Activated T-cell treated with anti-CD3 and anti-CD28 coated beads, Interleukin-2, amount 50 U/mL, for 24 hours (primary cell): ENCODE data around the gene RSAD2.
A peak's percentile ranks its signal among the peaks of the same experiment; 100 is the strongest.

Source experiments
- DNase-seq: peaks from one replicate; pipeline ENCODE4 v3.0.0-alpha.2; 2020
- H3K27ac Mint-ChIP-seq: 2 replicates; pipeline ENCODE4 v1.8.0; 2020; ENCODE audit warnings: mild to moderate bottlenecking, mixed read lengths
- H3K27me3 Mint-ChIP-seq: 2 replicates; pipeline ENCODE4 v1.8.0; 2020; ENCODE audit warnings: mixed read lengths
- H3K36me3 Mint-ChIP-seq: 2 replicates; pipeline ENCODE4 v1.8.0; 2020; ENCODE audit warnings: low read depth, mixed read lengths
- H3K4me1 Mint-ChIP-seq: 2 replicates; pipeline ENCODE4 v1.8.0; 2020; ENCODE audit warnings: low read depth, mixed read lengths
- H3K4me3 Mint-ChIP-seq: 2 replicates; pipeline ENCODE4 v1.8.0; 2020; ENCODE audit warnings: mild to moderate bottlenecking, moderate library complexity, mixed read lengths
- H3K9me3 Mint-ChIP-seq: 2 replicates; pipeline ENCODE4 v1.8.0; 2020; ENCODE audit warnings: mixed read lengths

RSAD2 gene

GRCh38 chr2:6877402-6878304 lies at the start of gene RSAD2:
TSS of gene RSAD2 (plus strand) at chr2:6877777. CDS start at chr2:6877801, 24 bp downstream.
- no peaks in the 10 kb centered on the region for H3K27me3 Mint-ChIP-seq
- peaks cover 4% of the 10 kb centered on the region for H3K9me3 Mint-ChIP-seq
- H3K4me3 Mint-ChIP-seq: peak within 1 kb of the TSS; percentile 71
- H3K27ac Mint-ChIP-seq: peak within 1 kb of the TSS; percentile 76
- peak; percentile 40 for DNase-seq
- peaks cover 78% of the 10 kb centered on the region for H3K4me1 Mint-ChIP-seq
- H3K36me3 Mint-ChIP-seq: peaks cover 5% of the 10 kb centered on the region

- Mint-ChIP-seq H3K27ac (no peak overlapping the region), H3K27me3 (no peaks in the 10 kb centered on the region), H3K36me3 (peaks cover 9% of the 10 kb centered on the region), H3K9me3 (peaks cover 23% of the 10 kb centered on the region), H3K4me1 (peaks cover 17% of the 10 kb centered on the region), H3K4me3 (no peak overlapping the region)
- DNase-seq: no peak
Measured at GRCh38 chr2:6828299-6828584, 49.3 kb upstream of the RSAD2 start.

- peaks cover 31% of the 10 kb centered on the region for H3K9me3 Mint-ChIP-seq
- no peak overlapping the region for H3K27ac Mint-ChIP-seq
- H3K4me1 Mint-ChIP-seq: peaks cover 26% of the 10 kb centered on the region
- DNase-seq: no peak
- peaks cover 12% of the 10 kb centered on the region for H3K36me3 Mint-ChIP-seq
- H3K4me3 Mint-ChIP-seq: no peak overlapping the region
- H3K27me3 Mint-ChIP-seq: no peaks in the 10 kb centered on the region
Measured at GRCh38 chr2:6831229-6831628, 46.3 kb upstream of the RSAD2 start.

GRCh38 chr2:6832596-6833299 lies 44.8 kb upstream of the RSAD2 start:
- Mint-ChIP-seq H3K27me3 (no peaks in the 10 kb centered on the region), H3K4me3 (no peak overlapping the region), H3K27ac (peak overlapping the region; percentile 65), H3K9me3 (peaks cover 31% of the 10 kb centered on the region), H3K36me3 (peaks cover 12% of the 10 kb centered on the region), H3K4me1 (peaks cover 21% of the 10 kb centered on the region)
- no peak for DNase-seq

- DNase-seq: no peak
- Mint-ChIP-seq H3K27me3 (no peaks in the 10 kb centered on the region), H3K27ac (peak overlapping the region; percentile 65), H3K9me3 (peaks cover 34% of the 10 kb centered on the region), H3K36me3 (peaks cover 15% of the 10 kb centered on the region), H3K4me1 (peaks cover 18% of the 10 kb centered on the region), H3K4me3 (no peak overlapping the region)
Measured at GRCh38 chr2:6833300-6833604, 44.3 kb upstream of the RSAD2 start.

- no peak overlapping the region for H3K4me3 Mint-ChIP-seq
- no peaks in the 10 kb centered on the region for H3K27me3 Mint-ChIP-seq
- H3K4me1 Mint-ChIP-seq: peaks cover 18% of the 10 kb centered on the region
- H3K36me3 Mint-ChIP-seq: peaks cover 22% of the 10 kb centered on the region
- peaks cover 35% of the 10 kb centered on the region for H3K9me3 Mint-ChIP-seq
- DNase-seq: no peak
- no peak overlapping the region for H3K27ac Mint-ChIP-seq
Measured at GRCh38 chr2:6834163-6834562, 43.4 kb upstream of the RSAD2 start.

GRCh38 chr2:6835467-6835866 lies 42.1 kb upstream of the RSAD2 start:
- H3K9me3 Mint-ChIP-seq: peaks cover 40% of the 10 kb centered on the region
- peaks cover 34% of the 10 kb centered on the region for H3K36me3 Mint-ChIP-seq

GRCh38 chr2:6838673-6839319 lies 38.8 kb upstream of the RSAD2 start:
- Mint-ChIP-seq H3K36me3 (peaks cover 46% of the 10 kb centered on the region), H3K4me3 (no peak overlapping the region)

More at GRCh38 chr2:6835467-6835866, 42.1 kb upstream of the RSAD2 start:
- peak overlapping the region; percentile 4 for H3K27ac Mint-ChIP-seq
- no peak for DNase-seq
- no peaks in the 10 kb centered on the region for H3K27me3 Mint-ChIP-seq
- no peak overlapping the region for H3K4me3 Mint-ChIP-seq
- peaks cover 18% of the 10 kb centered on the region for H3K4me1 Mint-ChIP-seq

GRCh38 chr2:6841537-6842287 lies 35.9 kb upstream of the RSAD2 start:
- H3K27ac Mint-ChIP-seq: no peak overlapping the region
- H3K4me1 Mint-ChIP-seq: peaks cover 1% of the 10 kb centered on the region
- no peak overlapping the region for H3K4me3 Mint-ChIP-seq
- peaks cover 57% of the 10 kb centered on the region for H3K9me3 Mint-ChIP-seq
- H3K36me3 Mint-ChIP-seq: peaks cover 69% of the 10 kb centered on the region
- no peaks in the 10 kb centered on the region for H3K27me3 Mint-ChIP-seq
- DNase-seq: no peak

More at GRCh38 chr2:6838673-6839319, 38.8 kb upstream of the RSAD2 start:
- no peak for DNase-seq
- Mint-ChIP-seq H3K4me1 (peaks cover 11% of the 10 kb centered on the region), H3K27me3 (no peaks in the 10 kb centered on the region), H3K9me3 (peaks cover 39% of the 10 kb centered on the region), H3K27ac (no peak overlapping the region)

GRCh38 chr2:6845312-6845711 lies 32.3 kb upstream of the RSAD2 start:
- Mint-ChIP-seq H3K27ac (no peak overlapping the region), H3K9me3 (peaks cover 66% of the 10 kb centered on the region), H3K4me1 (peaks cover 4% of the 10 kb centered on the region), H3K36me3 (peaks cover 81% of the 10 kb centered on the region), H3K4me3 (no peak overlapping the region), H3K27me3 (no peaks in the 10 kb centered on the region)
- DNase-seq: no peak

GRCh38 chr2:6845903-6846302 lies 31.7 kb upstream of the RSAD2 start:
- Mint-ChIP-seq H3K27me3 (no peaks in the 10 kb centered on the region), H3K27ac (no peak overlapping the region), H3K4me1 (peaks cover 4% of the 10 kb centered on the region), H3K4me3 (no peak overlapping the region), H3K9me3 (peaks cover 70% of the 10 kb centered on the region), H3K36me3 (peaks cover 83% of the 10 kb centered on the region)
- no peak for DNase-seq

GRCh38 chr2:6846540-6846939 lies 31.0 kb upstream of the RSAD2 start:
- Mint-ChIP-seq H3K27ac (no peak overlapping the region), H3K9me3 (peaks cover 66% of the 10 kb centered on the region), H3K4me1 (peaks cover 4% of the 10 kb centered on the region), H3K27me3 (no peaks in the 10 kb centered on the region), H3K4me3 (no peak overlapping the region), H3K36me3 (peaks cover 84% of the 10 kb centered on the region)
- no peak for DNase-seq

- Mint-ChIP-seq H3K27me3 (no peaks in the 10 kb centered on the region), H3K27ac (no peak overlapping the region), H3K4me3 (no peak overlapping the region), H3K4me1 (peaks cover 4% of the 10 kb centered on the region), H3K9me3 (peaks cover 66% of the 10 kb centered on the region), H3K36me3 (peaks cover 87% of the 10 kb centered on the region)
- DNase-seq: no peak
Measured at GRCh38 chr2:6846967-6847681, 30.5 kb upstream of the RSAD2 start.

GRCh38 chr2:6852195-6852594 lies 25.4 kb upstream of the RSAD2 start:
- H3K4me1 Mint-ChIP-seq: peaks cover 2% of the 10 kb centered on the region
- H3K36me3 Mint-ChIP-seq: peaks cover 86% of the 10 kb centered on the region
- peaks cover 26% of the 10 kb centered on the region for H3K9me3 Mint-ChIP-seq
- H3K27me3 Mint-ChIP-seq: no peaks in the 10 kb centered on the region
- no peak for DNase-seq
- H3K4me3 Mint-ChIP-seq: no peak overlapping the region
- no peak overlapping the region for H3K27ac Mint-ChIP-seq
